ENCODE results near the gene SOCS4.
"Not testable (repeated sequence)": the region's sequence is repeated elsewhere in the genome, so short reads cannot be mapped to it uniquely, and the experiment has no call there.

The SOCS4 gene

GRCh38 chr14:55052269-55052930 lies 25.4 kb downstream of the SOCS4 start:
- no peak for DNase-seq (ENCODE audit: low spot score)

GRCh38 chr14:55053018-55053417 lies 26.0 kb downstream of the SOCS4 start:
- DNase-seq (ENCODE audit: low spot score) = no peak

- DNase-seq (ENCODE audit: low spot score) = no peak
These were observed 26.5 kb downstream of the SOCS4 start for GRCh38 chr14:55053500-55053899.

- no peak for DNase-seq (ENCODE audit: low spot score)
These were observed 27.1 kb downstream of the SOCS4 start for GRCh38 chr14:55054098-55054497.

- DNase-seq (ENCODE audit: low spot score) = no peak
These were observed 30.9 kb downstream of the SOCS4 start for GRCh38 chr14:55057919-55058318.

GRCh38 chr14:55059333-55059732 lies 32.3 kb downstream of the SOCS4 start:
- no peak for DNase-seq (ENCODE audit: low spot score)

GRCh38 chr14:55062517-55063351 lies 35.7 kb downstream of the SOCS4 start:
- no peak for DNase-seq (ENCODE audit: low spot score)

- DNase-seq (ENCODE audit: low spot score) = not testable (repeated sequence)
These were observed 37.9 kb downstream of the SOCS4 start for GRCh38 chr14:55064896-55065295.

- no peak for DNase-seq (ENCODE audit: low spot score)
These were observed 38.4 kb downstream of the SOCS4 start for GRCh38 chr14:55065411-55065810.

- DNase-seq (ENCODE audit: low spot score) = no peak
These were observed 39.2 kb downstream of the SOCS4 start for GRCh38 chr14:55066223-55066622.

- DNase-seq (ENCODE audit: low spot score) = no peak
These were observed 44.0 kb downstream of the SOCS4 start for GRCh38 chr14:55070981-55071411.

GRCh38 chr14:55071870-55072640 lies 45.0 kb downstream of the SOCS4 start:
- DNase-seq (ENCODE audit: low spot score) = peak; percentile 73

GRCh38 chr14:55073856-55074255 lies 46.8 kb downstream of the SOCS4 start:
- DNase-seq (ENCODE audit: low spot score) = no peak

GRCh38 chr14:55074662-55075061 lies 47.6 kb downstream of the SOCS4 start:
- no peak for DNase-seq (ENCODE audit: low spot score)

- DNase-seq (ENCODE audit: low spot score) = no peak
These were observed 48.7 kb downstream of the SOCS4 start for GRCh38 chr14:55075628-55076175.

- DNase-seq (ENCODE audit: low spot score) = no peak
These were observed 50.4 kb downstream of the SOCS4 start for GRCh38 chr14:55077170-55078151.

- not testable (repeated sequence) for DNase-seq (ENCODE audit: low spot score)
These were observed 52.9 kb downstream of the SOCS4 start for GRCh38 chr14:55079961-55080360.

- DNase-seq (ENCODE audit: low spot score) = no peak
These were observed 57.5 kb downstream of the SOCS4 start for GRCh38 chr14:55084401-55085059.

GRCh38 chr14:55085060-55085660 lies 58.1 kb downstream of the SOCS4 start:
- DNase-seq (ENCODE audit: low spot score) = no peak

- DNase-seq (ENCODE audit: low spot score) = no peak
These were observed 59.9 kb downstream of the SOCS4 start for GRCh38 chr14:55086938-55087337.
